Neuron (in vitro differentiated cells): Measurements from ENCODE around the gene ZNRD2.

Experiments
- H2AFZ ChIP-seq: one replicate; pipeline ENCODE4 v1.6.1; 2013; ENCODE audit warnings: low read depth, mild to moderate bottlenecking, inconsistent platforms, low read length, moderate library complexity
- H3K27me3 ChIP-seq: one replicate; pipeline ENCODE4 v1.6.1; 2013; ENCODE audit warnings: low read length; ENCODE audit not compliant: insufficient read depth
- H3K36me3 ChIP-seq: one replicate; pipeline ENCODE4 v1.6.1; 2013; ENCODE audit warnings: low read length; ENCODE audit not compliant: insufficient read depth
- H3K4me1 ChIP-seq: one replicate; pipeline ENCODE4 v1.6.1; 2013; ENCODE audit warnings: low read length; ENCODE audit not compliant: insufficient read depth
- H3K4me3 ChIP-seq: 2 replicates; pipeline ENCODE4 v1.5.1; 2013; ENCODE audit warnings: mild to moderate bottlenecking, low read length, moderate library complexity
- H3K9me3 ChIP-seq: one replicate; pipeline ENCODE4 v1.6.1; 2013; ENCODE audit warnings: low read length

Gene ZNRD2

GRCh38 chr11:65530157-65530496 lies 40.1 kb upstream of the ZNRD2 start:
- Histone ChIP-seq H3K4me1 (peaks cover 16% of the 10 kb centered on the region), H2AFZ (no peak overlapping the region), H3K9me3 (no peaks in the 10 kb centered on the region), H3K36me3 (peaks cover 43% of the 10 kb centered on the region), H3K4me3 (no peak overlapping the region), H3K27me3 (no peaks in the 10 kb centered on the region)

GRCh38 chr11:65532388-65533064 lies 37.8 kb upstream of the ZNRD2 start:
- Histone ChIP-seq H3K27me3 (no peaks in the 10 kb centered on the region), H3K4me1 (peaks cover 5% of the 10 kb centered on the region), H3K9me3 (no peaks in the 10 kb centered on the region), H3K4me3 (no peak overlapping the region), H3K36me3 (peaks cover 59% of the 10 kb centered on the region), H2AFZ (no peak overlapping the region)

- Histone ChIP-seq H3K27me3 (no peaks in the 10 kb centered on the region), H3K4me3 (no peak overlapping the region), H3K36me3 (peaks cover 61% of the 10 kb centered on the region), H2AFZ (no peak overlapping the region), H3K4me1 (no peaks in the 10 kb centered on the region), H3K9me3 (no peaks in the 10 kb centered on the region)
Observed at GRCh38 chr11:65535102-65535501, 35.2 kb upstream of the ZNRD2 start.

GRCh38 chr11:65536412-65537295 lies 33.6 kb upstream of the ZNRD2 start:
- Histone ChIP-seq H3K4me1 (no peaks in the 10 kb centered on the region), H3K27me3 (no peaks in the 10 kb centered on the region), H3K9me3 (no peaks in the 10 kb centered on the region), H2AFZ (no peak overlapping the region), H3K4me3 (no peak overlapping the region), H3K36me3 (peaks cover 54% of the 10 kb centered on the region)

GRCh38 chr11:65537296-65537597 lies 33.0 kb upstream of the ZNRD2 start:
- Histone ChIP-seq H3K9me3 (no peaks in the 10 kb centered on the region), H3K27me3 (no peaks in the 10 kb centered on the region), H3K36me3 (peaks cover 51% of the 10 kb centered on the region), H3K4me3 (no peak overlapping the region), H2AFZ (no peak overlapping the region), H3K4me1 (no peaks in the 10 kb centered on the region)

- Histone ChIP-seq H3K4me1 (no peaks in the 10 kb centered on the region), H3K27me3 (no peaks in the 10 kb centered on the region), H2AFZ (no peak overlapping the region), H3K9me3 (no peaks in the 10 kb centered on the region), H3K4me3 (no peak overlapping the region), H3K36me3 (peaks cover 46% of the 10 kb centered on the region)
Observed at GRCh38 chr11:65537620-65538231, 32.6 kb upstream of the ZNRD2 start.

- H3K27me3 ChIP-seq, result no peaks in the 10 kb centered on the region
- no peaks in the 10 kb centered on the region for H3K9me3 ChIP-seq
- H3K4me1 ChIP-seq, result no peaks in the 10 kb centered on the region
- no peak overlapping the region for H3K4me3 ChIP-seq
- H2AFZ ChIP-seq, result no peak overlapping the region
- H3K36me3 ChIP-seq, result peaks cover 48% of the 10 kb centered on the region
Observed at GRCh38 chr11:65538232-65538914, 31.9 kb upstream of the ZNRD2 start.

- H3K36me3 ChIP-seq, result peaks cover 49% of the 10 kb centered on the region
Observed at GRCh38 chr11:65538915-65539743, 31.1 kb upstream of the ZNRD2 start.

GRCh38 chr11:65539744-65540289 lies 30.5 kb upstream of the ZNRD2 start:
- no peak overlapping the region for H3K4me3 ChIP-seq
- H3K27me3 ChIP-seq, result no peaks in the 10 kb centered on the region

More at GRCh38 chr11:65538915-65539743, 31.1 kb upstream of the ZNRD2 start:
- no peak overlapping the region for H2AFZ ChIP-seq
- H3K9me3 ChIP-seq, result no peaks in the 10 kb centered on the region
- H3K4me3 ChIP-seq, result no peak overlapping the region
- H3K27me3 ChIP-seq, result no peaks in the 10 kb centered on the region
- H3K4me1 ChIP-seq, result no peaks in the 10 kb centered on the region

GRCh38 chr11:65540290-65541092 lies 29.8 kb upstream of the ZNRD2 start:
- Histone ChIP-seq H3K4me3 (no peak overlapping the region), H3K9me3 (no peaks in the 10 kb centered on the region), H3K27me3 (no peaks in the 10 kb centered on the region), H2AFZ (no peak overlapping the region), H3K4me1 (no peaks in the 10 kb centered on the region), H3K36me3 (peaks cover 40% of the 10 kb centered on the region)

More at GRCh38 chr11:65539744-65540289, 30.5 kb upstream of the ZNRD2 start:
- Histone ChIP-seq H3K9me3 (no peaks in the 10 kb centered on the region), H2AFZ (no peak overlapping the region), H3K4me1 (no peaks in the 10 kb centered on the region), H3K36me3 (peaks cover 47% of the 10 kb centered on the region)

GRCh38 chr11:65541093-65541982 lies 28.9 kb upstream of the ZNRD2 start:
- Histone ChIP-seq H3K9me3 (no peaks in the 10 kb centered on the region), H2AFZ (no peak overlapping the region), H3K4me3 (no peak overlapping the region), H3K27me3 (no peaks in the 10 kb centered on the region), H3K4me1 (no peaks in the 10 kb centered on the region), H3K36me3 (peaks cover 32% of the 10 kb centered on the region)
